H54 (cell line): Measurements from ENCODE around the gene PIGU.
"Not testable (repeated sequence)": the region's sequence is repeated elsewhere in the genome, so short reads cannot be mapped to it uniquely, and the experiment has no call there.

Experiments used
- DNase-seq: peaks from one replicate; pipeline ENCODE4 v3.0.0; 2011; ENCODE audit warnings: low spot score, mixed read lengths; ENCODE audit not compliant: insufficient read length
- FAIRE-seq: peaks from 3 replicates; lab custom pipeline; 2011; peaks lifted over from hg19 to GRCh38; lab: Jason Lieb, UNC
- POLR2A ChIP-seq: IDR thresholded peaks from 2 replicates; pipeline ENCODE4 v1.6.1; 2011; ENCODE audit warnings: low read depth, mild to moderate bottlenecking, low read length

Gene PIGU

GRCh38 chr20:34628026-34628425 lies 48.9 kb downstream of the PIGU start:
- DNase-seq, result no peak
- no peak for FAIRE-seq
- no peak for TF ChIP-seq POLR2A

- DNase-seq (no peak), FAIRE-seq (no peak)
- TF ChIP-seq POLR2A, result no peak
These were observed 49.4 kb downstream of the PIGU start for GRCh38 chr20:34627458-34627857.

GRCh38 chr20:34626992-34627391 lies 49.9 kb downstream of the PIGU start:
- no peak for TF ChIP-seq POLR2A
- DNase-seq (no peak), FAIRE-seq (no peak)

GRCh38 chr20:34624629-34625028 lies 52.3 kb downstream of the PIGU start:
- FAIRE-seq (no peak), DNase-seq (no peak)
- TF ChIP-seq POLR2A, result no peak

GRCh38 chr20:34622821-34623451 lies 54.0 kb downstream of the PIGU start:
- no peak for TF ChIP-seq POLR2A
- DNase-seq (no peak), FAIRE-seq (no peak)

- TF ChIP-seq POLR2A, result no peak
- DNase-seq (no peak), FAIRE-seq (no peak)
These were observed 55.2 kb downstream of the PIGU start for GRCh38 chr20:34621383-34622367.

GRCh38 chr20:34621036-34621343 lies 55.9 kb downstream of the PIGU start:
- no peak for TF ChIP-seq POLR2A
- DNase-seq, result no peak
- FAIRE-seq, result no peak

- TF ChIP-seq POLR2A, result no peak
- no peak for FAIRE-seq
- no peak for DNase-seq
These were observed 58.2 kb downstream of the PIGU start for GRCh38 chr20:34618676-34619075.

- FAIRE-seq, DNase-seq: not testable (repeated sequence)
These were observed 60.0 kb downstream of the PIGU start for GRCh38 chr20:34616913-34617312.

- FAIRE-seq, result no peak
- no peak for DNase-seq
- no peak for TF ChIP-seq POLR2A
These were observed 61.4 kb downstream of the PIGU start for GRCh38 chr20:34615477-34615876.

GRCh38 chr20:34611976-34612375 lies 64.9 kb downstream of the PIGU start:
- DNase-seq, result not testable (repeated sequence)

GRCh38 chr20:34607066-34607465 lies 69.8 kb downstream of the PIGU start:
- no peak for FAIRE-seq
- TF ChIP-seq POLR2A, result no peak
- DNase-seq, result no peak

More at GRCh38 chr20:34611976-34612375, 64.9 kb downstream of the PIGU start:
- not testable (repeated sequence) for FAIRE-seq

- TF ChIP-seq POLR2A, result no peak
- FAIRE-seq (no peak), DNase-seq (no peak)
These were observed 71.7 kb downstream of the PIGU start for GRCh38 chr20:34604980-34605788.
